Transverse colon (tissue), 4 donors: ENCODE measurements around the gene MANF.

Experiments
- POLR2AphosphoS5 ChIP-seq, 3 donors: sonication (generic); formaldehyde crosslinking; IDR thresholded peaks; one replicate each; pipeline ENCODE4 v1.6.1; 2016; ENCODE audit warnings: antibody characterized with exemption in 3 of 3
- TF ChIP-seq, protein P1 (sequence below), 5 experiments: fragments of 200-600 bp in 3 of 5; fragments of 450-650 bp in 2 of 5; sonication (generic) in 3 of 5; IDR thresholded peaks; 1 replicate in 2 of 5; 2 replicates in 3 of 5; pipeline ENCODE4 v1.5.1; 2016 to 2017; ENCODE audit warnings: antibody characterized with exemption in 5 of 5, inconsistent platforms in 3 of 5, mild to moderate bottlenecking in 2 of 5, moderate library complexity in 1 of 5

DNA sequence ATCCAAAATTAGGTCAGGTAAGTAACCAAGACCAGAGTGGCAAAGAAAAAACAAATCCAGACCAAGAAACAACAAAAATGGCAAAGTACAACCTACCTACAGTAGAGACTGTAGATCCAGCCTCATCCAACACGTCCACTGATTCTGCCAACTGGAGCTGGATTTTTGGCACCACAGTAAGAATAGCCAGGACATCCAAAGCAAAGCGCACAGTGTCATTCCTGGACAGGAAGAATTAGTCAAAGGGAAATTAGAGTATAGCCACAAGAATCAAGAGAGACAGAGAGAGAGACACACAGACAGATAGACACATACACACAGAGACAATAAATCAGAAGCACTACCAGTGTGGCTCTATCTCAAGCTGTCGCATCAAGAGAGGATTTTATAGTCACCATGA, 37.1 kb downstream of the MANF start:
- TF ChIP-seq, protein P1, sequence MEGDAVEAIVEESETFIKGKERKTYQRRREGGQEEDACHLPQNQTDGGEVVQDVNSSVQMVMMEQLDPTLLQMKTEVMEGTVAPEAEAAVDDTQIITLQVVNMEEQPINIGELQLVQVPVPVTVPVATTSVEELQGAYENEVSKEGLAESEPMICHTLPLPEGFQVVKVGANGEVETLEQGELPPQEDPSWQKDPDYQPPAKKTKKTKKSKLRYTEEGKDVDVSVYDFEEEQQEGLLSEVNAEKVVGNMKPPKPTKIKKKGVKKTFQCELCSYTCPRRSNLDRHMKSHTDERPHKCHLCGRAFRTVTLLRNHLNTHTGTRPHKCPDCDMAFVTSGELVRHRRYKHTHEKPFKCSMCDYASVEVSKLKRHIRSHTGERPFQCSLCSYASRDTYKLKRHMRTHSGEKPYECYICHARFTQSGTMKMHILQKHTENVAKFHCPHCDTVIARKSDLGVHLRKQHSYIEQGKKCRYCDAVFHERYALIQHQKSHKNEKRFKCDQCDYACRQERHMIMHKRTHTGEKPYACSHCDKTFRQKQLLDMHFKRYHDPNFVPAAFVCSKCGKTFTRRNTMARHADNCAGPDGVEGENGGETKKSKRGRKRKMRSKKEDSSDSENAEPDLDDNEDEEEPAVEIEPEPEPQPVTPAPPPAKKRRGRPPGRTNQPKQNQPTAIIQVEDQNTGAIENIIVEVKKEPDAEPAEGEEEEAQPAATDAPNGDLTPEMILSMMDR (IDR thresholded peaks at IDR 0.05): no peak
- TF ChIP-seq POLR2AphosphoS5 (IDR thresholded peaks at IDR 0.05): no peak
